AG09309 (cell line): Measurements from ENCODE around the gene CLEC18A.
A peak's percentile ranks its signal among the peaks of the same experiment; 100 is the strongest.

Source experiments
- DNase-seq: peaks from one replicate; pipeline ENCODE4 v3.0.0-alpha.2; 2010; ENCODE audit warnings: low read depth
- H3K4me3 ChIP-seq: 2 replicates; pipeline ENCODE4 v1.5.1; 2011; ENCODE audit warnings: mild to moderate bottlenecking, low read depth, low read length, moderate library complexity; ENCODE audit not compliant: control insufficient read depth
- CTCF ChIP-seq: IDR thresholded peaks from 2 replicates; pipeline ENCODE4 v1.5.1; 2011; ENCODE audit warnings: mild to moderate bottlenecking, low read depth, low read length, inconsistent platforms; ENCODE audit not compliant: insufficient read depth, control insufficient read depth; ENCODE audit errors: missing control alignments

Gene CLEC18A

DNA sequence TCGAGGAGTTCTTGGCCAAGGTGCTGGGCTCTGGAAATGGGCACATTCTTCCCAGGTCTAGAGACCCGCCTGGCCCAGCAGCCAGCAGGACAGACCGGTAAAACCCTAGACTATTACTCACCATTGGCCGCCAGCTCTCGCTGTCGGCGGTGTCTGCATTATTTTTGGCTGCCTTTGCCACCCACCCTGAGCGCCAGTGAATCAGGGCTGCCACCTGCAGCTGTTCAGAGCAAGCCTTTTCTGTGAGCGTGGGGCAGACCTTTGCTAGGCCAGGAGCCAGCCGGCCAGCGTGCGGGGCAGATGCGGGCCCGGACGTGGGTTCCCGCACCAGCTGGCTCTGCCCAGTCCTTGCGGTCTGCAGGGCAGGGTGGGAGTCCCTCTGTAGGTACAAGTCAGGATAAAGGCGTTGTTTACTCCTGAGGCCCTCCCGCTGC lies 15.8 kb upstream of the CLEC18A start:
- no peak overlapping the region for H3K4me3 ChIP-seq
- TF ChIP-seq CTCF = no peak
- no peak for DNase-seq

GRCh38 chr16:69935740-69936139 lies 15.4 kb upstream of the CLEC18A start:
- DNase-seq = no peak
- no peak for TF ChIP-seq CTCF
- no peak overlapping the region for H3K4me3 ChIP-seq

GRCh38 chr16:69936252-69936651 lies 14.9 kb upstream of the CLEC18A start:
- DNase-seq = no peak
- no peak for TF ChIP-seq CTCF
- no peak overlapping the region for H3K4me3 ChIP-seq

GRCh38 chr16:69936751-69937211 lies 14.4 kb upstream of the CLEC18A start:
- no peak for TF ChIP-seq CTCF
- H3K4me3 ChIP-seq = no peak overlapping the region
- no peak for DNase-seq

GRCh38 chr16:69937465-69937951 lies 13.6 kb upstream of the CLEC18A start:
- TF ChIP-seq CTCF = peak; percentile 41
- no peak overlapping the region for H3K4me3 ChIP-seq
- DNase-seq = no peak

DNA sequence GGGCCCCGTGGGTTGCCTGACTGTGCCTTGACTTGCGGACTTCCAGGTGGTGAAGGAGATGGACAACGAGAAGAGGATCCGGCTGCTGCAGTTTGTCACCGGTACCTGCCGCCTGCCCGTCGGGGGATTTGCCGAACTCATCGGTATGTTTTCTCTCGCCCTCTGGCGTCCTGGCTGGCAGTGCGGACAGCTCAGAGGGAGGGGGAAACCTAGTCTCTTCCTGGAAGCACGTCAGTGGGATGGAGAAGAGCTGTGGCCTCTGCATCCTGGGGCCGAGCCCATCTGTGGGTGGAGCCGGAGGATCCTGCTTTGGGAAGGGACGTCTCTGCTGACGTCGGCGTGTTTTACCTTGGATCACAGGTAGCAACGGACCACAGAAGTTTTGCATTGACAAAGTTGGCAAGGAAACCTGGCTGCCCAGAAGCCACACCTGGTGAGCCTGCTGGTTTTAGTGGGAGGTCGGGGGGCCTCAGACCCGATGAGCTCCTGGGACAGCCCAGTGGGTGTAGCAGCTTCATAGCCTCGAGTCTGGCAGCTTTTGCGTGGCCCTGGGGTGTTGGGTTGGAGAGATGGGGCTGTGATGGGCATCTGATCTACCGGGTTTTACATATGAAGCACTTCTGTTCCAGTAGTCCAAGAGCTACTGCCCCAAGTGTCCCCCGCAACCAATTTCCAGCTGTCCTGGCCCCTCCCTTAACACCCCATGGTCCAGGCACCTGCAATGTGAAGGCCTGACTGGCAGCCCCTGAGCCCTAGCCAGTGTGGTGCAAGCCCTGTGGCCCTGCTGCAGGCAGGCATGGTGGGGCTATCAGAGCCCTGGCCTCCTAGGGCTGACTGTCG lies 11.9 kb upstream of the CLEC18A start:
- no peak for DNase-seq
- no peak overlapping the region for H3K4me3 ChIP-seq
- TF ChIP-seq CTCF = no peak
